Neural cell (in vitro differentiated cells): ENCODE measurements around the gene DOCK10. TPM values are rescaled to one million over a fixed set of nuclear protein-coding genes. Genes with fewer than 3 reads are reported as not detected.

ENCODE experiments used
- H2AFZ ChIP-seq: fragments of 200-600, 300-800 bp; sonication (generic), shearing (Covaris generic); 2 replicates; pipeline ENCODE4 v1.6.0; 2014; ENCODE audit warnings: low read depth, mild to moderate bottlenecking, antibody characterized with exemption, low read length, moderate library complexity
- H3F3A ChIP-seq: fragments of 200-600 bp; shearing (Covaris generic); 2 replicates; pipeline ENCODE4 v1.6.1; 2016; ENCODE audit warnings: mild to moderate bottlenecking, moderate library complexity, mixed read lengths, antibody characterized with exemption, low read length; ENCODE audit not compliant: insufficient read depth, poor library complexity, severe bottlenecking
- H3K27ac ChIP-seq: fragments of 200-600, 300-800 bp; sonication (generic), shearing (Covaris generic); 2 replicates; pipeline ENCODE4 v1.5.1; 2014; ENCODE audit warnings: mild to moderate bottlenecking, low read length, moderate library complexity
- H3K27me3 ChIP-seq: fragments of 300-800, 200-600 bp; sonication (generic), shearing (Covaris generic); 2 replicates; pipeline ENCODE4 v1.6.0; 2014; ENCODE audit warnings: mild to moderate bottlenecking, low read depth, low read length, moderate library complexity; ENCODE audit not compliant: insufficient read depth
- H3K36me3 ChIP-seq: fragments of 300-800, 200-600 bp; sonication (generic), shearing (Covaris generic); 2 replicates; pipeline ENCODE4 v1.5.1; 2014; ENCODE audit warnings: mild to moderate bottlenecking, antibody characterized with exemption, low read length, moderate library complexity; ENCODE audit not compliant: insufficient read depth
- H3K4me2 ChIP-seq: fragments of 300-800, 200-600 bp; sonication (generic), shearing (Covaris generic); 2 replicates; pipeline ENCODE4 v1.6.0; 2014; ENCODE audit warnings: mild to moderate bottlenecking, low read length
- H3K4me3 ChIP-seq: fragments of 300-800, 200-600 bp; sonication (generic), shearing (Covaris generic); 2 replicates; pipeline ENCODE4 v1.5.1; 2014; ENCODE audit warnings: mild to moderate bottlenecking, low read length, moderate library complexity
- H3K79me2 ChIP-seq: fragments of 200-600 bp; shearing (Covaris generic); replicated peaks from 2 replicates; pipeline ENCODE4 v1.6.0; 2014; ENCODE audit warnings: mild to moderate bottlenecking, low read length, moderate library complexity; ENCODE audit not compliant: insufficient read depth
- H3K9ac ChIP-seq: fragments of 300-800, 200-600 bp; sonication (generic), shearing (Covaris generic); 2 replicates; pipeline ENCODE4 v1.6.1; 2016; ENCODE audit warnings: mild to moderate bottlenecking, low read length, mixed read lengths
- H3K9me2 ChIP-seq: fragments of 200-600 bp; shearing (Covaris generic); 2 replicates; pipeline ENCODE4 v1.6.1; 2016; ENCODE audit warnings: mild to moderate bottlenecking, low read length, mixed read lengths; ENCODE audit not compliant: insufficient read depth
- H3K9me3 ChIP-seq: fragments of 200-600, 300-800 bp; sonication (generic), shearing (Covaris generic); 2 replicates; pipeline ENCODE4 v1.6.1; 2016; ENCODE audit warnings: mild to moderate bottlenecking, mixed run types, low read length, moderate library complexity, mixed read lengths
- H4K20me1 ChIP-seq: fragments of 200-600 bp; shearing (Covaris generic); 2 replicates; pipeline ENCODE4 v1.6.1; 2016; ENCODE audit warnings: mild to moderate bottlenecking, mixed run types; ENCODE audit not compliant: insufficient read depth
- CTCF ChIP-seq: fragments of 450-650 bp; IDR thresholded peaks from 2 replicates; pipeline ENCODE4 v1.5.1; 2014; ENCODE audit warnings: antibody characterized with exemption, mild to moderate bottlenecking, moderate library complexity; ENCODE audit not compliant: poor library complexity, severe bottlenecking
- EP300 ChIP-seq: fragments of 450-650 bp; conservative IDR thresholded peaks from 2 replicates; pipeline ENCODE4 v1.6.1; 2014; ENCODE audit warnings: antibody characterized with exemption, mild to moderate bottlenecking, moderate library complexity; ENCODE audit not compliant: poor library complexity, severe bottlenecking
- EZH2 ChIP-seq: fragments of 200-600, 300-800 bp; shearing (Covaris generic), sonication (generic); IDR thresholded peaks from 2 replicates; pipeline ENCODE4 v1.6.1; 2014; ENCODE audit warnings: antibody characterized with exemption, low read length, borderline replicate concordance, mild to moderate bottlenecking; ENCODE audit not compliant: insufficient read depth, poor library complexity, severe bottlenecking
- MXI1 ChIP-seq: fragments of 450-650 bp; conservative IDR thresholded peaks from 2 replicates; pipeline ENCODE4 v1.6.1; 2014; ENCODE audit warnings: antibody characterized with exemption, mild to moderate bottlenecking; ENCODE audit not compliant: poor library complexity, severe bottlenecking
- POLR2AphosphoS5 ChIP-seq: IDR thresholded peaks from 2 replicates; pipeline ENCODE4 v1.6.1; 2012
- RAD21 ChIP-seq: fragments of 450-650 bp; conservative IDR thresholded peaks from 2 replicates; pipeline ENCODE4 v1.6.1; 2014; ENCODE audit warnings: antibody characterized with exemption, mild to moderate bottlenecking, moderate library complexity
- REST ChIP-seq: IDR thresholded peaks from 2 replicates; pipeline ENCODE4 v1.6.1; 2012; ENCODE audit warnings: borderline replicate concordance
- SMC3 ChIP-seq: fragments of 450-650 bp; conservative IDR thresholded peaks from 2 replicates; pipeline ENCODE4 v1.6.1; 2014; ENCODE audit warnings: antibody characterized with exemption, mild to moderate bottlenecking, moderate library complexity; ENCODE audit not compliant: poor library complexity
- TAF1 ChIP-seq: IDR thresholded peaks from 2 replicates; pipeline ENCODE4 v1.6.1; 2012; ENCODE audit warnings: low read depth
- polyA plus RNA-seq: library from polyadenylated mRNA; depleted of rRNA; stranded (reverse); fragments of >200 nt; gene quantifications from 2 replicates; pipeline ENCODE4 v1.2.3, GENCODE V29; 2014

The DOCK10 gene
- polyA plus RNA-seq, 1 donor from 2014 or later, result 0.37 TPM

- TF ChIP-seq MXI1 (no peak), REST (no peak), TAF1 (no peak), EP300 (no peak), POLR2AphosphoS5 (no peak), SMC3 (no peak), RAD21 (no peak), CTCF (no peak), EZH2 (no peak)
- H3K9ac ChIP-seq, result no peak overlapping the region
- no peak overlapping the region for H2AFZ ChIP-seq
- H3K4me2 ChIP-seq, result no peak overlapping the region
- no peaks in the 10 kb centered on the region for H3K79me2 ChIP-seq
- no peaks in the 10 kb centered on the region for H3F3A ChIP-seq
- H3K9me3 ChIP-seq, result no peaks in the 10 kb centered on the region
- no peaks in the 10 kb centered on the region for H3K9me2 ChIP-seq
- H4K20me1 ChIP-seq, result no peaks in the 10 kb centered on the region
- H3K36me3 ChIP-seq, result no peaks in the 10 kb centered on the region
- no peak overlapping the region for H3K4me3 ChIP-seq
- H3K27ac ChIP-seq, result no peak overlapping the region
- no peaks in the 10 kb centered on the region for H3K27me3 ChIP-seq
These were observed 73.2 kb downstream of the DOCK10 start for GRCh38 chr2:224969095-224969494.

- Histone ChIP-seq H3F3A (no peaks in the 10 kb centered on the region), H3K9ac (no peak overlapping the region), H2AFZ (no peak overlapping the region), H3K36me3 (no peaks in the 10 kb centered on the region), H3K9me2 (no peaks in the 10 kb centered on the region), H3K4me3 (no peak overlapping the region), H3K27ac (no peak overlapping the region), H4K20me1 (no peaks in the 10 kb centered on the region), H3K9me3 (no peaks in the 10 kb centered on the region), H3K79me2 (no peaks in the 10 kb centered on the region), H3K27me3 (no peaks in the 10 kb centered on the region), H3K4me2 (no peak overlapping the region)
- TF ChIP-seq CTCF, result no peak
- no peak for TF ChIP-seq EZH2
- no peak for TF ChIP-seq REST
- no peak for TF ChIP-seq TAF1
- no peak for TF ChIP-seq SMC3
- TF ChIP-seq EP300, result no peak
- no peak for TF ChIP-seq RAD21
- TF ChIP-seq MXI1, result no peak
- no peak for TF ChIP-seq POLR2AphosphoS5
These were observed 74.2 kb downstream of the DOCK10 start for GRCh38 chr2:224968051-224968450.
